Common myeloid progenitor, CD34-positive (primary cell): ENCODE data around the gene COMMD10.

Experiments used
- CTCF ChIA-PET: fragments of 350-600 bp; sonication (Branson Sonifier 250); formaldehyde crosslinking; loops from one replicate; lab custom pipeline; 2021; ENCODE audit warnings: antibody characterized with exemption; lab: Charles Lee
- POLR2A ChIA-PET: fragments of 350-600 bp; sonication (Branson Sonifier 250); formaldehyde crosslinking; loops from one replicate; lab custom pipeline; 2021; ENCODE audit warnings: antibody characterized with exemption; lab: Charles Lee
- DNase-seq, 3 donors: peaks; one replicate each; pipeline versions ENCODE4 v3.0.0 to v3.0.0-alpha.2; 2013
- H3K27ac ChIP-seq, 2 experiments: 1 replicate in 1 of 2; 2 replicates in 1 of 2; pipeline ENCODE4 v1.7.0; 2013; ENCODE audit warnings: inconsistent platforms in 2 of 2, low read length in 2 of 2, mild to moderate bottlenecking in 2 of 2, low read depth in 1 of 2, moderate library complexity in 1 of 2; ENCODE audit not compliant: severe bottlenecking in 2 of 2, insufficient read depth in 1 of 2, poor library complexity in 1 of 2
- H3K27me3 ChIP-seq, 5 experiments: replicated peaks in 2 of 5; 1 replicate in 3 of 5; 2 replicates in 2 of 5; pipeline versions ENCODE4 v1.6.1 to v1.7.0; 2013; ENCODE audit warnings: low read length in 4 of 5, mild to moderate bottlenecking in 2 of 5, moderate library complexity in 2 of 5, inconsistent platforms in 1 of 5; ENCODE audit not compliant: insufficient read depth in 5 of 5, control insufficient read depth in 4 of 5
- H3K36me3 ChIP-seq, 4 experiments: 1 replicate in 2 of 4; 2 replicates in 2 of 4; pipeline versions ENCODE4 v1.6.1 to v1.7.0; 2013; ENCODE audit warnings: low read length in 3 of 4, control low read depth in 1 of 4, mild to moderate bottlenecking in 1 of 4; ENCODE audit not compliant: control insufficient read depth in 4 of 4, insufficient read depth in 4 of 4
- H3K4me1 ChIP-seq, 4 experiments: 1 replicate in 3 of 4; 2 replicates in 1 of 4; pipeline versions ENCODE4 v1.6.1 to v1.7.1; 2013; ENCODE audit warnings: low read length in 3 of 4, mild to moderate bottlenecking in 3 of 4, control low read depth in 1 of 4, inconsistent platforms in 1 of 4, moderate library complexity in 1 of 4; ENCODE audit not compliant: control insufficient read depth in 4 of 4, insufficient read depth in 4 of 4; ENCODE audit errors: control extremely low read depth in 1 of 4
- H3K4me3 ChIP-seq, 7 experiments: 1 replicate in 4 of 7; 2 replicates in 3 of 7; pipeline versions ENCODE4 v1.5.1 to v1.7.0; 2013; ENCODE audit warnings: mild to moderate bottlenecking in 7 of 7, low read length in 6 of 7, moderate library complexity in 6 of 7, inconsistent platforms in 2 of 7, low read depth in 2 of 7, control low read depth in 1 of 7; ENCODE audit not compliant: insufficient read depth in 4 of 7, control insufficient read depth in 1 of 7; ENCODE audit errors: extremely low read depth in 1 of 7
- H3K9me3 ChIP-seq, 5 experiments: 1 replicate in 4 of 5; 2 replicates in 1 of 5; pipeline versions ENCODE4 v1.6.1 to v1.7.1; 2013; ENCODE audit warnings: low read length in 4 of 5, mild to moderate bottlenecking in 2 of 5, inconsistent platforms in 1 of 5, low read depth in 1 of 5, moderate library complexity in 1 of 5; ENCODE audit not compliant: control insufficient read depth in 4 of 5, insufficient read depth in 2 of 5; ENCODE audit errors: control extremely low read depth in 1 of 5
- WGBS: methylation state at CpG from one replicate; pipeline ENCODE4 v1.1.5; 2013; ENCODE audit not compliant: insufficient coverage; 5-methylcytosine and 5-hydroxymethylcytosine counted together

The COMMD10 gene

GRCh38 chr5:116256717-116257116 is 171.9 kb downstream of the COMMD10 start:
- POLR2A ChIA-PET = no interaction called here
- CTCF ChIA-PET = no interaction called here

GRCh38 chr5:116265471-116265870 is 180.6 kb downstream of the COMMD10 start:
- Histone ChIP-seq H3K4me3 (no peak overlapping the region), H3K27ac (no peak overlapping the region), H3K9me3 (peaks cover 0 to 10% (median 0%) of the 10 kb centered on the region in 5 experiments), H3K27me3 (no peaks in the 10 kb centered on the region), H3K4me1 (no peaks in the 10 kb centered on the region), H3K36me3 (peaks cover 0 to 15% (median 0%) of the 10 kb centered on the region in 4 experiments)
- DNase-seq = no peak
- ChIA-PET CTCF (no interaction called here), POLR2A (no interaction called here)
- WGBS = 100% methylated on average over 1 of the region's 3 CpGs

More at GRCh38 chr5:116256717-116257116, 171.9 kb downstream of the COMMD10 start:
- 89% methylated on average over 1 of the region's 1 CpG for WGBS
- H3K9me3 ChIP-seq = peaks cover 0 to 8% (median 0%) of the 10 kb centered on the region in 5 experiments
- H3K27ac ChIP-seq = no peak overlapping the region
- no peak overlapping the region for H3K4me3 ChIP-seq
- DNase-seq = no peak
- peaks cover 0 to 6% (median 0%) of the 10 kb centered on the region in 4 experiments for H3K36me3 ChIP-seq
- no peaks in the 10 kb centered on the region for H3K27me3 ChIP-seq
- no peaks in the 10 kb centered on the region for H3K4me1 ChIP-seq

DNA sequence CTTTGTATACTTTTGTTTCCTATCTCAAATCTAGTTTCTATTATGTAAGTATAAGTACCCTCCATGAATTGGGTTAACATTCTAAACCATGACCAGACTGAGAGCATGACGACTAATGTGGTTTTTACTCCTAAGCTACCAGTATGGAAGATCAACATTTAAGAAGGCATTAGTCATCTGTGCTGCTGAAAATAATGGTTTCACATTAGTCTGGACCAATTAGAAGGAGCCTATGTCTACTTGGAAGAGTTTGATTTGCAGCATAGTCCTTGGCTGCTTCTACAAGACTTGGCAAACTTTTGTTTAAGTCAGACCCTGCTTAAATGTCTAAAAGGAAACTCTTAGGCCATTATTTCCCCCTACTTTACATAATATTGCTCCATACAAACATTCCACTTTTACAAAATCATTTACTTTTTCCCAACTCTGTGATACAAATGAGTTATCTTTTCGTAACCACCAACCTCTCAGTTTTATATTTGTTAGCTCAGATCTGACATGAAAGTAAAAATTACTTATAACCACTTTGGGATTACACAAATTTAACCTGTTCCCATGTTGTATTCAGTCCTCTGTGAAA is 186.7 kb downstream of the COMMD10 start:
- no peak for DNase-seq

DNA sequence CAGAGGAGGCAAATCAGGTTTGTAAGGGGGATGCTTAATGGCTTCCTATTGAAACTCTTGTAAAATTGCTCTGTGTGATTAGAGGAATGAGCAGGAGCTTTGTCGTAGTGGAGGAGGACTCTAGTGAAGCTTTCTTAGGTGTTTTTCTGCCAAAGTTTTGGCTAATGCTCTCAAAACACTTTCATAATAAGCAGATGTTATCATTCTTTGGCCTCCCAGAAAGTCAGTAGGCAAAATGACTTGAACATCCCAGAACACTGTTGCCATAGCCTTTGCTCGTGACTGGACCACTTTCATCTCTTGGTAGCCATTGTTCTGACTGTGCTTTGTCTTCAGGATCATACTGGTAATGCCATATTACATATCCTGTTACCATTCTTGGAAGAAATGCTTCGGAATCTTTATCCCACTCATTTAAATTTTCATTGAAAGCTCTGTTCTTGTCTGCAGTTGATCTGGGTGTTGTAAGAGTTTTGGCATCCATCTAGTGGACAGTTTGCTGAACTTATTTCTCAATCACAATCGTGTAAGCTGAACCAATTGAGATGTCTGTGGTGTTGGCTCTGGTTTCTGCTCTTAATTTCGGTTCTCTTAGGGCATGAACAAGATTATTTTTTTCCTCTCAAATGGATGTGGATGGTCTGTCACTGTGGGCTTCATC is 187.6 kb downstream of the COMMD10 start:
- Histone ChIP-seq H3K4me3 (no peak overlapping the region), H3K27ac (no peak overlapping the region), H3K27me3 (no peaks in the 10 kb centered on the region), H3K4me1 (no peaks in the 10 kb centered on the region), H3K9me3 (peaks cover 3 to 16% (median 3%) of the 10 kb centered on the region in 5 experiments), H3K36me3 (peaks cover 0 to 3% (median under 1%) of the 10 kb centered on the region in 4 experiments)
- ChIA-PET POLR2A (no interaction called here), CTCF (no interaction called here)
- WGBS = 93% methylated on average over 3 of the region's 5 CpGs
- DNase-seq = no peak

More for the DNA sequence above, 186.7 kb downstream of the COMMD10 start:
- Histone ChIP-seq H3K4me3 (no peak overlapping the region), H3K4me1 (no peaks in the 10 kb centered on the region), H3K9me3 (peaks cover under 1 to 8% (median 3%) of the 10 kb centered on the region in 5 experiments), H3K27ac (no peak overlapping the region), H3K27me3 (no peaks in the 10 kb centered on the region), H3K36me3 (peaks cover 0 to 3% (median under 1%) of the 10 kb centered on the region in 4 experiments)
- CTCF ChIA-PET = no interaction called here
- WGBS = 100% methylated on average over 1 of the region's 2 CpGs
- POLR2A ChIA-PET = no interaction called here

DNA sequence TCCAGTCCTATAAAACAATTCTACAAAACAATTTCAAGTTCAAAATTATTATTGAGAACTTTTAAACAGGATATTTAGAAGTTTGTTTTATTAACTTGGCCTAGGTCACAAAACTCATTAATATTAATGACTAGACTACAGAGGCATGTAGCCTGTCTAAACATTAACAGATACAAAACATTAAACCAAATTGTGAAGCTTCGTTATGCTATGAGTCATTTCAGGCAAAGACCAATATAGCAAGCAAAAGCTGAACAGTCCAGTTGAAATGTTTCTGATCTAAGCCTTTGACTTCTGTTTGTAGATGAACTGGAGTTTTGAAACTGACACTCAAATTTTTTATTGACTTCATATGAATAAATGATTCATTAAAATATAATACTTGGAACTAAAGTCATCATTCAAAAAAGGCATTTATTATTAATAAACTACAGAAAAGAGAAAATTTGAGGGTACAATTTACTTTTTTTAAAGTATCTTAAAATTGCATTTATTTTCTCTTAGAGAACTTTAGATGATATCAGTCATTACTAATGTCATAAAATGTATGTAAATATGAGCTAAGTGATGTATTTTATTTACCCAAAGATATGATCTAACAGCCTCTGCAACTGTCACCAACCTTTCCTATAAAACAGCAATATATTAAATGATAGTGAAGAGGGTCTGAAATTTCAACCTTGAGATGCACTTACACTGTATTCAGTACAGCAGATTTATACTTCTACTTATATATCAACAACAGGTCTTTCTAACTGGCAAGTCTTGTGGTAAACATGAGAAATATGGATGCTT is 188.8 kb downstream of the COMMD10 start:
- H3K36me3 ChIP-seq = peaks cover 0 to 5% (median under 1%) of the 10 kb centered on the region in 4 experiments
- no peak overlapping the region for H3K4me3 ChIP-seq
- no peak for DNase-seq
- H3K9me3 ChIP-seq = peaks cover 3 to 25% (median 5%) of the 10 kb centered on the region in 5 experiments
- H3K27ac ChIP-seq = no peak overlapping the region
- H3K27me3 ChIP-seq = no peaks in the 10 kb centered on the region
- no CpG with 5 or more reads among the region's 1 CpG for WGBS
- ChIA-PET POLR2A (no interaction called here), CTCF (no interaction called here)
- H3K4me1 ChIP-seq = no peaks in the 10 kb centered on the region

DNA sequence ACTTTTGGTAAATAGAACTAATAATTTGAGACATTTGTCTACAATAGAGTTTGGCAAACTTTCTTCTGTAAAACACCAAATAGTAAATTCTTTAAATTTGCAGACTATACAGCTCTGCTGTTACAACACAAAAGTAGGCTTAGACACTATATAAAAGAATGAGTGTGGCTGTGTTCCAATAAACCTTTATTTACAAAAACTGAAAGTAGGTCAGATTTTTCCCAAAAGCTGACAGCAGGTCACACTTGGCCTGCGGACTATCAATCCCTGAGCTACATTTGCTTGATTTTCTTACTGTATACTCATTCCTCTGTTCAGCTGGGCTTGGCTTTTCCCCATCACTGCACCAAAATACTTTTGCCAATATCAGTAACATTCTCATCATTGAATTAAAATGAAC is 189.4 kb downstream of the COMMD10 start:
- CTCF ChIA-PET = no interaction called here
- 100% methylated on average over 1 of the region's 1 CpG for WGBS
- DNase-seq = no peak
- H3K4me3 ChIP-seq = no peak overlapping the region
- peaks cover 3 to 25% (median 5%) of the 10 kb centered on the region in 5 experiments for H3K9me3 ChIP-seq
- H3K36me3 ChIP-seq = peaks cover 0 to 9% (median under 1%) of the 10 kb centered on the region in 4 experiments
- no peaks in the 10 kb centered on the region for H3K27me3 ChIP-seq
- POLR2A ChIA-PET = no interaction called here
- H3K27ac ChIP-seq = no peak overlapping the region
- no peaks in the 10 kb centered on the region for H3K4me1 ChIP-seq
